Measurements from ENCODE around the gene ZNF324B.

ZNF324B gene

DNA sequence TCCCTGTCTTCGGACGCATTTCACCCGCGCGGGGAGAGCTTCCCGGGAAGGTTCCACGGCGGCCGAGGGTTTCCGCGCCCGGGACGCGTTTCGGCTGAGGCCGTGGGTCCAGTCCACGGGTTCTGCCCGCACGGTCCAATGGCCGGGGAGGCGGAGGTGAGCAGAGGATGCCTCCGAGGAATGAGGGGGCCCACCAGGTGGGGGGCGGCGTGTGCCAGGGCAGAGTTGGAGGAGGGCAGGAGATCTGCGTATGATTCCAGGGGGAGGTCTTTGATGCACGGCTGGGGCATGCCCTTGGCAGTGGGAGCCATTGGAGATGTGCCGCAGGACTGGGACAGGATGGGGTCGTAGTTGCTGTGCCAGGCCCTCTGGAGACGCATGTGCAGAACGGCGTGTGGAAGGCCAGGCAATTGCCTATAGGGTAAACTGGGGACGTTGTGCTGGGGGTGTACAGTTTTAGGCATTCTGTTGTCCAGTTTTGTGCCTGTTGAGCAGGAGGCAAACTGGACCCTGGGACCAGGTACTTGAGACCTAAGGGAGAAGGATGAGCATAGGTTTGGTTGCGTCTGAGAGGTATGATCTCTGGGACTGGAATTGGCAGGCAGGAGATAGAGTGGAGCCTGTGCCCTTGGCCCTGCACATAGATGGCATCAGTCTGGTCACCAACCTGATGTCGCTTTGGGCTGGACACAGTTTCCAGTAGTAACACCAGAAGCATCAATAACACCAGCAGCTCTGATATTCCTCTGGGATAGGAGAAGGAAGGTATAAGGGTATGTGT is 42.2 kb upstream of the ZNF324B start:
- Histone ChIP-seq H3K36me3 (ENCODE audit: control insufficient read depth in 2 of 2, insufficient read depth in 1 of 2, low read length in 2 of 2) (peaks cover 9% of the 10 kb centered on the region in 2 experiments; a peak in 2 of 3 replicates), H3K9me3 (ENCODE audit: control insufficient read depth, insufficient read depth, low read depth, low read length) (no peaks in the 10 kb centered on the region), H3K4me1 (ENCODE audit: control insufficient read depth, insufficient read depth, low read length) (peaks cover 4% of the 10 kb centered on the region; the same call in 1 of the 2 replicates), H3K27ac (ENCODE audit: extremely low read depth, low read depth, low read length) (peak overlapping the region; percentile 76), H3K4me3 (ENCODE audit: low read depth, low read length) (peak overlapping the region; percentile 98)
- ChIA-PET POLR2A (interaction anchor here (0.6 to 3.2 kb wide), 42 partner anchors 9 to 727 kb away, joined by 3 to 27 read pairs (median 6); partner anchors contain the start of genes CHMP2A, ERVK3-1, RNF225 and RPS5), CTCF (interaction anchor here (0.7 to 1.3 kb wide), 6 partner anchors 18 to 174 kb away, joined by 3 to 5 read pairs (median 4); no protein-coding TSS in a partner anchor)
- TF ChIP-seq ZNF2 (tag by site-specific recombination; IDR thresholded peaks at IDR 0.05) (no peak), ZNF335 (tag by site-specific recombination; conservative IDR thresholded peaks at IDR 0.05) (peak; percentile 100), GLIS2 (tag by site-specific recombination; IDR thresholded peaks at IDR 0.05) (peak; percentile 75), ZSCAN30 (tag by site-specific recombination; IDR thresholded peaks at IDR 0.05) (no peak), ZXDB (tag by site-specific recombination; IDR thresholded peaks at IDR 0.05) (peak; percentile 15; the same call in 1 of the 2 replicates), ZNF785 (tag by site-specific recombination; IDR thresholded peaks at IDR 0.05) (no peak), HOXC10 (CRISPR knock-in tag; IDR thresholded peaks at IDR 0.05) (peak; percentile 18; the same call in 1 of the 2 replicates), ZFP41 (tag by site-specific recombination; IDR thresholded peaks at IDR 0.05; ENCODE audit: borderline replicate concordance) (no peak), ZNF600 (tag by site-specific recombination; IDR thresholded peaks at IDR 0.05) (peak; percentile 49), ZNF629 (tag by site-specific recombination; IDR thresholded peaks at IDR 0.05) (no peak), ZNF777 (tag by site-specific recombination; IDR thresholded peaks at IDR 0.05; ENCODE audit: borderline replicate concordance) (peak; percentile 13; the same call in 1 of the 2 replicates), ZNF596 (tag by site-specific recombination; IDR thresholded peaks at IDR 0.05) (no peak), ZNF146 (tag by site-specific recombination; IDR thresholded peaks at IDR 0.05) (no peak), ZIC2 (tag by site-specific recombination; IDR thresholded peaks at IDR 0.05) (peak; percentile 77), ZNF670 (tag by site-specific recombination; IDR thresholded peaks at IDR 0.05; ENCODE audit: low read depth) (no peak), OVOL3 (tag by site-specific recombination; IDR thresholded peaks at IDR 0.05) (no peak), ZNF830 (tag by site-specific recombination; IDR thresholded peaks at IDR 0.05; ENCODE audit: low read depth) (no peak), ZNF184 (tag by site-specific recombination; IDR thresholded peaks at IDR 0.05) (no peak), ZNF302 (tag by site-specific recombination; IDR thresholded peaks at IDR 0.05; ENCODE audit: low read depth) (no peak), GLIS1 (tag by site-specific recombination; IDR thresholded peaks at IDR 0.05) (peak; percentile 32; the same call in 1 of the 2 replicates), ZNF501 (tag by site-specific recombination; IDR thresholded peaks at IDR 0.05) (peak; percentile 67; the same call in 1 of the 2 replicates), KLF16 (tag by site-specific recombination; IDR thresholded peaks at IDR 0.05) (0 out of 2 replicates have a peak, but pooled peaks have one; percentile 12), ZBTB48 (tag by site-specific recombination; IDR thresholded peaks at IDR 0.05) (peak; percentile 12; the same call in 1 of the 2 replicates), ZNF248 (tag by site-specific recombination; IDR thresholded peaks at IDR 0.05) (no peak), ZNF24 (tag by site-specific recombination; IDR thresholded peaks at IDR 0.05) (no peak), ZNF311 (tag by site-specific recombination; IDR thresholded peaks at IDR 0.05; ENCODE audit: borderline replicate concordance) (no peak)
- TF ChIP-seq, protein P1, sequence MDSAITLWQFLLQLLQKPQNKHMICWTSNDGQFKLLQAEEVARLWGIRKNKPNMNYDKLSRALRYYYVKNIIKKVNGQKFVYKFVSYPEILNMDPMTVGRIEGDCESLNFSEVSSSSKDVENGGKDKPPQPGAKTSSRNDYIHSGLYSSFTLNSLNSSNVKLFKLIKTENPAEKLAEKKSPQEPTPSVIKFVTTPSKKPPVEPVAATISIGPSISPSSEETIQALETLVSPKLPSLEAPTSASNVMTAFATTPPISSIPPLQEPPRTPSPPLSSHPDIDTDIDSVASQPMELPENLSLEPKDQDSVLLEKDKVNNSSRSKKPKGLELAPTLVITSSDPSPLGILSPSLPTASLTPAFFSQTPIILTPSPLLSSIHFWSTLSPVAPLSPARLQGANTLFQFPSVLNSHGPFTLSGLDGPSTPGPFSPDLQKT (IDR thresholded peaks at IDR 0.05; ENCODE audit: borderline replicate concordance, low read depth, low read length): no peak
- TF ChIP-seq, protein P2, sequence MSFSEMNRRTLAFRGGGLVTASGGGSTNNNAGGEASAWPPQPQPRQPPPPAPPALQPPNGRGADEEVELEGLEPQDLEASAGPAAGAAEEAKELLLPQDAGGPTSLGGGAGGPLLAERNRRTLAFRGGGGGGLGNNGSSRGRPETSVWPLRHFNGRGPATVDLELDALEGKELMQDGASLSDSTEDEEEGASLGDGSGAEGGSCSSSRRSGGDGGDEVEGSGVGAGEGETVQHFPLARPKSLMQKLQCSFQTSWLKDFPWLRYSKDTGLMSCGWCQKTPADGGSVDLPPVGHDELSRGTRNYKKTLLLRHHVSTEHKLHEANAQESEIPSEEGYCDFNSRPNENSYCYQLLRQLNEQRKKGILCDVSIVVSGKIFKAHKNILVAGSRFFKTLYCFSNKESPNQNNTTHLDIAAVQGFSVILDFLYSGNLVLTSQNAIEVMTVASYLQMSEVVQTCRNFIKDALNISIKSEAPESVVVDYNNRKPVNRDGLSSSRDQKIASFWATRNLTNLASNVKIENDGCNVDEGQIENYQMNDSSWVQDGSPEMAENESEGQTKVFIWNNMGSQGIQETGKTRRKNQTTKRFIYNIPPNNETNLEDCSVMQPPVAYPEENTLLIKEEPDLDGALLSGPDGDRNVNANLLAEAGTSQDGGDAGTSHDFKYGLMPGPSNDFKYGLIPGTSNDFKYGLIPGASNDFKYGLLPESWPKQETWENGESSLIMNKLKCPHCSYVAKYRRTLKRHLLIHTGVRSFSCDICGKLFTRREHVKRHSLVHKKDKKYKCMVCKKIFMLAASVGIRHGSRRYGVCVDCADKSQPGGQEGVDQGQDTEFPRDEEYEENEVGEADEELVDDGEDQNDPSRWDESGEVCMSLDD (tag by site-specific recombination; IDR thresholded peaks at IDR 0.05): 0 out of 2 replicates have a peak, but pooled peaks have one; percentile 5
- TF ChIP-seq, protein P3, sequence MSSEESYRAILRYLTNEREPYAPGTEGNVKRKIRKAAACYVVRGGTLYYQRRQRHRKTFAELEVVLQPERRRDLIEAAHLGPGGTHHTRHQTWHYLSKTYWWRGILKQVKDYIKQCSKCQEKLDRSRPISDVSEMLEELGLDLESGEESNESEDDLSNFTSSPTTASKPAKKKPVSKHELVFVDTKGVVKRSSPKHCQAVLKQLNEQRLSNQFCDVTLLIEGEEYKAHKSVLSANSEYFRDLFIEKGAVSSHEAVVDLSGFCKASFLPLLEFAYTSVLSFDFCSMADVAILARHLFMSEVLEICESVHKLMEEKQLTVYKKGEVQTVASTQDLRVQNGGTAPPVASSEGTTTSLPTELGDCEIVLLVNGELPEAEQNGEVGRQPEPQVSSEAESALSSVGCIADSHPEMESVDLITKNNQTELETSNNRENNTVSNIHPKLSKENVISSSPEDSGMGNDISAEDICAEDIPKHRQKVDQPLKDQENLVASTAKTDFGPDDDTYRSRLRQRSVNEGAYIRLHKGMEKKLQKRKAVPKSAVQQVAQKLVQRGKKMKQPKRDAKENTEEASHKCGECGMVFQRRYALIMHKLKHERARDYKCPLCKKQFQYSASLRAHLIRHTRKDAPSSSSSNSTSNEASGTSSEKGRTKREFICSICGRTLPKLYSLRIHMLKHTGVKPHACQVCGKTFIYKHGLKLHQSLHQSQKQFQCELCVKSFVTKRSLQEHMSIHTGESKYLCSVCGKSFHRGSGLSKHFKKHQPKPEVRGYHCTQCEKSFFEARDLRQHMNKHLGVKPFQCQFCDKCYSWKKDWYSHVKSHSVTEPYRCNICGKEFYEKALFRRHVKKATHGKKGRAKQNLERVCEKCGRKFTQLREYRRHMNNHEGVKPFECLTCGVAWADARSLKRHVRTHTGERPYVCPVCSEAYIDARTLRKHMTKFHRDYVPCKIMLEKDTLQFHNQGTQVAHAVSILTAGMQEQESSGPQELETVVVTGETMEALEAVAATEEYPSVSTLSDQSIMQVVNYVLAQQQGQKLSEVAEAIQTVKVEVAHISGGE (tag by site-specific recombination; conservative IDR thresholded peaks at IDR 0.05; ENCODE audit: low read depth): no peak; the same call in 1 of the 2 replicates

Data from HEK293 (cell line).